MM.1S (cell line): ENCODE data around the gene GSE1.

ENCODE experiments used
- DNase-seq: peaks from one replicate; pipeline ENCODE4 v3.0.0-alpha.2; 2015
- H2AFZ ChIP-seq: fragments of 300-600 bp; sonication (generic); 2 replicates; pipeline ENCODE4 v1.6.0; 2016; ENCODE audit warnings: antibody characterized with exemption, low read length
- H3F3A ChIP-seq: fragments of 300-600 bp; sonication (generic); 2 replicates; pipeline ENCODE4 v1.6.1; 2016; ENCODE audit warnings: mild to moderate bottlenecking, antibody characterized with exemption, low read length, moderate library complexity, mixed read lengths; ENCODE audit not compliant: insufficient read depth
- H3K27ac ChIP-seq: fragments of 300-600 bp; sonication (generic); 2 replicates; pipeline ENCODE4 v1.5.1; 2016; ENCODE audit warnings: mild to moderate bottlenecking, low read length
- H3K27me3 ChIP-seq: fragments of 300-600 bp; sonication (generic); replicated peaks from 2 replicates; pipeline ENCODE4 v1.6.0; 2016; ENCODE audit warnings: low read length; ENCODE audit not compliant: insufficient read depth
- H3K36me3 ChIP-seq: fragments of 300-600 bp; sonication (generic); replicated peaks from 2 replicates; pipeline ENCODE4 v1.6.1; 2016; ENCODE audit warnings: mild to moderate bottlenecking, low read length, mixed read lengths; ENCODE audit not compliant: insufficient read depth
- H3K4me1 ChIP-seq: fragments of 300-600 bp; sonication (generic); 2 replicates; pipeline ENCODE4 v1.6.1; 2016; ENCODE audit warnings: low read length, mixed read lengths
- H3K4me2 ChIP-seq: fragments of 300-600 bp; sonication (generic); 2 replicates; pipeline ENCODE4 v1.6.0; 2016; ENCODE audit warnings: low read depth, low read length
- H3K4me3 ChIP-seq: fragments of 300-600 bp; sonication (generic); 2 replicates; pipeline ENCODE4 v1.5.1; 2016; ENCODE audit warnings: low read length, mixed read lengths
- H3K79me2 ChIP-seq: fragments of 300-600 bp; sonication (generic); 2 replicates; pipeline ENCODE4 v1.6.1; 2016; ENCODE audit warnings: mixed run types, low read length, mixed read lengths
- H3K9ac ChIP-seq: fragments of 300-600 bp; sonication (generic); 2 replicates; pipeline ENCODE4 v1.6.1; 2016; ENCODE audit warnings: low read length, mixed read lengths
- H3K9me2 ChIP-seq: fragments of 300-600 bp; sonication (generic); replicated peaks from 2 replicates; pipeline ENCODE4 v1.6.1; 2016; ENCODE audit warnings: mild to moderate bottlenecking, low read length, mixed read lengths; ENCODE audit not compliant: insufficient read depth
- H3K9me3 ChIP-seq: fragments of 300-600 bp; sonication (generic); replicated peaks from 2 replicates; pipeline ENCODE4 v1.6.1; 2016; ENCODE audit warnings: mild to moderate bottlenecking, low read length, mixed read lengths; ENCODE audit not compliant: insufficient read depth
- H4K20me1 ChIP-seq: fragments of 300-600 bp; sonication (generic); 2 replicates; pipeline ENCODE4 v1.6.1; 2016; ENCODE audit warnings: mild to moderate bottlenecking, low read length, moderate library complexity, mixed read lengths; ENCODE audit not compliant: insufficient read depth
- CTCF ChIP-seq: fragments of 300-600 bp; sonication (generic); IDR thresholded peaks from 2 replicates; pipeline ENCODE4 v1.5.1; 2016; ENCODE audit warnings: antibody characterized with exemption, low read length, mixed read lengths
- EZH2 ChIP-seq: fragments of 300-600 bp; sonication (generic); optimal IDR thresholded peaks from 2 replicates; pipeline ENCODE3; 2017; ENCODE audit warnings: low read depth, mild to moderate bottlenecking, antibody characterized with exemption, low read length, mixed read lengths
- EZH2phosphoT487 ChIP-seq: fragments of 300-600 bp; sonication (generic); IDR thresholded peaks from 2 replicates; pipeline ENCODE4 v1.6.1; 2018; ENCODE audit warnings: antibody characterized with exemption, low read length

The GSE1 gene

GRCh38 chr16:85592700-85593493 lies 20.2 kb upstream of the GSE1 start:
- no peak overlapping the region for H3K9ac ChIP-seq
- no peaks in the 10 kb centered on the region for H3K4me1 ChIP-seq
- H3F3A ChIP-seq: no peaks in the 10 kb centered on the region
- peaks cover 12% of the 10 kb centered on the region; the same call in 1 of the 2 replicates for H3K79me2 ChIP-seq
- H3K27me3 ChIP-seq: no peaks in the 10 kb centered on the region
- H3K36me3 ChIP-seq: no peaks in the 10 kb centered on the region
- no peaks in the 10 kb centered on the region for H4K20me1 ChIP-seq
- H3K4me3 ChIP-seq: no peak overlapping the region
- no peak overlapping the region for H3K4me2 ChIP-seq
- H3K27ac ChIP-seq: no peak overlapping the region
- no peak overlapping the region for H2AFZ ChIP-seq
- H3K9me2 ChIP-seq: no peaks in the 10 kb centered on the region
- no peak for DNase-seq
- H3K9me3 ChIP-seq: no peaks in the 10 kb centered on the region
- TF ChIP-seq EZH2phosphoT487 (no peak), CTCF (no peak), EZH2 (no peak)

DNA sequence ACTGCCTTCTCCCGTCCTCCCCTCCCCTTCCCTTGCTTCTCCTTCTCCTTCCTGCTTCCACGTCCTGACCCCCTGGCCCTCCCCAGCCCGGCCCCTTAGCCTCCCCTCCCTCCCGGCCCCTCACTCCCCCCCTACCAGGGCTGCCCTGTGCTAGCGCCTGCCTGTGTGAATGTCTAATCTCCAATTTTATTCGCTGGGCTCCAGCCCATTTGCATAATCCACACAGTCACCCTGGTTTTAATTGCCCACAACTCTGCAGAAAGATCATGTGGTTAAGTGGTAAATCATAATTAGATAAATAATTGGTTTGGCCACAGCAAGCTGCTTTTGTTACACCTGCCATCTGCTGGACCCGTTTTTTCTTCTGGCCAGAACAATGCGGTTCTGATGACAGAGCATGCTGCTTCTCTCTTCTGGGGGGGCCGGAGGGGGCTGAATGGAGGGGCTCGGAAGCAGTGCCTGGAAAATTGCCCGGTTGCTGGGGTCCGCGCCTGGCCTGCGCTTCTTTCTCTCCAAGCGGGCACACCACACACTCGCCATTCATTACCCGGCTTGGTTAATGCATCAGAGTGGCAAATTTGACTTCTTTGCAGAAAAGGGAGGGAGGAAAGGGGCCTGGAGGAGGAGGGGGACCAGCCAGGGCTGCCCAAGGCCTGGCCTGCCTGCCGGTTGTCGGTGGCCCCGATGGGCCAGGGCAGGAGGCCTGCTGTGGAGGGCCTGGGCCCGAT lies 19.5 kb upstream of the GSE1 start:
- no peak overlapping the region for H3K4me2 ChIP-seq
- no peaks in the 10 kb centered on the region for H3F3A ChIP-seq
- no peaks in the 10 kb centered on the region for H3K36me3 ChIP-seq
- no peaks in the 10 kb centered on the region for H3K27me3 ChIP-seq
- no peak for TF ChIP-seq EZH2
- TF ChIP-seq EZH2phosphoT487: no peak
- no peak for TF ChIP-seq CTCF
- no peaks in the 10 kb centered on the region for H4K20me1 ChIP-seq
- no peak overlapping the region for H2AFZ ChIP-seq
- H3K9me3 ChIP-seq: no peaks in the 10 kb centered on the region
- no peak for DNase-seq
- H3K9me2 ChIP-seq: no peaks in the 10 kb centered on the region
- peaks cover 16% of the 10 kb centered on the region; the same call in 1 of the 2 replicates for H3K79me2 ChIP-seq
- H3K9ac ChIP-seq: no peak overlapping the region
- H3K4me1 ChIP-seq: no peaks in the 10 kb centered on the region
- H3K27ac ChIP-seq: no peak overlapping the region
- no peak overlapping the region for H3K4me3 ChIP-seq

DNA sequence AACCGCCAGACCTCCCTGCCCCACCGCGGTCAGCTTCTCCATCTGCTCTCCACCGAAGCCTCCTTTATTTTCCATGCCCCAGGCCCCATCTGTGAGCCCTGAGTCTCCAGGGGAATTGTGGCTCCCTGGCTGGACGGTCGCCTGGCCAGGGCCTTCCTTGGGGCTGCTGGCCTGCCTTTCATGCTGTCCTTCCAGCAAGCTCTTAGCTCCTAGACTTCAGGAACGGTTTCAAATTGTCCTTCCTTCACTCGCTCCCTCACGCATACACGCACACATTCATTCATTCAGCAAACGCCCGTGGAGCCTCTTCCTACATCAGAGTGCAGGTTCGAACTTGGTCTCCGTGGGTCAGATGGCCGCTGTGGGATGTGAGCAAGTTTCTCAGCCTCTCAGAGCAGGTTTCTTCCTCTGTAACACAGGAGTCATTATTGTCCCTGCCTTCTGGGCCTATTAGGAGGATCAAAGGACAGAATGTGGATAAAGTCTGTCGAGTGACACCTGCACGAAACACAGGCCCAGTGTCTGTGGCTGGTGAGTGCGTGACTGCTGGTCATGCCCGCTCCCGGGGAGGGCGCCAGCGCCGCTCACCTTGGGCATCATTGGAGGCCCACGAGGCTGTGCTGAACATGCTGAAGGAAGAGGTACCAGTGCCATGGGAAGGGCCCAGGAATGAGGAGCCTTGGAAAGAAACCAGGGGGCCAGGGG lies 18.7 kb upstream of the GSE1 start:
- no peaks in the 10 kb centered on the region for H3K4me1 ChIP-seq
- no peaks in the 10 kb centered on the region for H4K20me1 ChIP-seq
- DNase-seq: no peak
- H3K4me2 ChIP-seq: no peak overlapping the region
- no peaks in the 10 kb centered on the region for H3K27me3 ChIP-seq
- no peak overlapping the region for H3K4me3 ChIP-seq
- H3K79me2 ChIP-seq: peaks cover 15% of the 10 kb centered on the region; the same call in 1 of the 2 replicates
- H3F3A ChIP-seq: no peaks in the 10 kb centered on the region
- no peaks in the 10 kb centered on the region for H3K36me3 ChIP-seq
- no peaks in the 10 kb centered on the region for H3K9me3 ChIP-seq
- no peak overlapping the region for H3K9ac ChIP-seq
- no peak for TF ChIP-seq EZH2phosphoT487
- TF ChIP-seq CTCF: no peak
- no peak for TF ChIP-seq EZH2
- no peak overlapping the region for H3K27ac ChIP-seq
- H2AFZ ChIP-seq: no peak overlapping the region
- no peaks in the 10 kb centered on the region for H3K9me2 ChIP-seq
